Body of pancreas (tissue), 4 donors: Measurements from ENCODE around the gene LDLR. TPM values are rescaled to one million over a fixed set of nuclear protein-coding genes. Genes with fewer than 3 reads are reported as not detected.
A peak's percentile ranks its signal among the peaks of the same experiment; 100 is the strongest.
"Not testable (repeated sequence)": the region's sequence is repeated elsewhere in the genome, so short reads cannot be mapped to it uniquely, and the experiment has no call there.

Experiments
- ATAC-seq: fragments of 150-250 bp; one replicate; pipeline ENCODE4 v1.9.1; 2016
- DNase-seq, 4 donors: peaks; one replicate each; pipeline ENCODE4 v3.0.0-alpha.2; 2019
- H3K27ac ChIP-seq, 4 donors: fragments of 200-600 bp; sonication (generic); 1 replicate in 3 of 4; 2 replicates in 1 of 4; pipeline versions ENCODE4 v1.5.1 to v1.6.1; 2016 to 2019; ENCODE audit warnings: mild to moderate bottlenecking in 1 of 4, mixed read lengths in 1 of 4, moderate library complexity in 1 of 4
- H3K27me3 ChIP-seq, 2 donors: fragments of 200-600 bp; sonication (generic); one replicate each; pipeline ENCODE4 v1.6.0; 2016; ENCODE audit warnings: mild to moderate bottlenecking in 1 of 2
- H3K36me3 ChIP-seq, 2 donors: fragments of 200-600 bp; sonication (generic); replicated peaks in 1 of 2; 2 replicates each; pipeline ENCODE4 v1.5.1; 2016; ENCODE audit warnings: low read depth in 2 of 2; ENCODE audit not compliant: insufficient read depth in 1 of 2
- H3K4me1 ChIP-seq: fragments of 200-600 bp; sonication (generic); one replicate; pipeline ENCODE4 v1.6.0; 2016
- H3K4me3 ChIP-seq, 2 donors: fragments of 200-600 bp; sonication (generic); 1 replicate in 1 of 2; 2 replicates in 1 of 2; pipeline ENCODE4 v1.5.1; 2016 to 2019
- H3K9me3 ChIP-seq, 3 donors: fragments of 200-600 bp; sonication (generic); 1 replicate in 2 of 3; 2 replicates in 1 of 3; pipeline ENCODE4 v1.5.1; 2016
- POLR2A ChIP-seq, 3 donors: fragments of 450-650 bp; IDR thresholded peaks; one replicate each; pipeline ENCODE4 v1.6.1; 2016; ENCODE audit warnings: antibody characterized with exemption in 3 of 3, mild to moderate bottlenecking in 2 of 3
- WGBS, 2 donors: methylation state at CpG; one replicate each; pipeline ENCODE4 v1.1.5; 2017; 5-methylcytosine and 5-hydroxymethylcytosine counted together
- intact Hi-C: fragments of 100-400 bp; cut with DNase I; formaldehyde crosslinking; loops from one replicate; pipeline ENCODE4 v1.15.1; 2023
- total RNA-seq, 2 donors: library from RNA; depleted of rRNA; stranded (reverse); fragments of >200 nt; gene quantifications; one replicate each; pipeline ENCODE4 v1.1.0, GENCODE V29; 2016
- TF ChIP-seq, protein P1 (sequence below), 7 experiments: fragments of 450-650 bp in 4 of 7; fragments of 200-600 bp in 3 of 7; sonication (generic) in 3 of 7; IDR thresholded peaks; one replicate each; pipeline ENCODE4 v1.5.1; 2016 to 2019; ENCODE audit warnings: antibody characterized with exemption in 7 of 7

LDLR gene
- total RNA-seq, 2 donors from 2014 or later: 18.9 to 105 TPM

DNA sequence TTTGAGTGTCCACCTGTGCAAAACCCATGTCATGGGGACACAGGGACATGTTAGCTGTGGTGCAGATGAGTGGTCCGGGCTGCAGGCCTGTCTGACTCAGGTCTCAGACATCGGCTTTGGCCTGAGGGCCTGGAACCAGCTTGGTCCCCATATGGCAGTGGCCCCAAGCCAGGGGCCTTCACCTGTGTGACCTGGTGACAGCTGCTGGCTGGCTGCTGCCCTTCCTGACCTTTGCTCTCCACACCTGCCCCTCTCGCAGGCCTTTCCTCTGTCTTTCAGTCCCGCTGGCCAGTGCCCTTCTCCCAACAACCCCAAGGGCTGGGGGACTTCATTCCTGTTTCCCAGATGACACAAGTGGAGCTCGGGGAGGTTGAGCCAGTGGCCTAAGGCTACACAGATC is 22.9 kb upstream of the LDLR start:
- WGBS, 2 donors: 42 to 51% methylated on average over 5 of the region's 5 CpGs
- Histone ChIP-seq H3K27ac (no peak overlapping the region), H3K4me1 (peaks cover 7% of the 10 kb centered on the region), H3K36me3 (peaks cover 0 to 2% of the 10 kb centered on the region in 2 donors), H3K4me3 (no peak overlapping the region), H3K27me3 (no peaks in the 10 kb centered on the region), H3K9me3 (no peaks in the 10 kb centered on the region)
- intact Hi-C loops: no loop called here
- TF ChIP-seq, protein P1, sequence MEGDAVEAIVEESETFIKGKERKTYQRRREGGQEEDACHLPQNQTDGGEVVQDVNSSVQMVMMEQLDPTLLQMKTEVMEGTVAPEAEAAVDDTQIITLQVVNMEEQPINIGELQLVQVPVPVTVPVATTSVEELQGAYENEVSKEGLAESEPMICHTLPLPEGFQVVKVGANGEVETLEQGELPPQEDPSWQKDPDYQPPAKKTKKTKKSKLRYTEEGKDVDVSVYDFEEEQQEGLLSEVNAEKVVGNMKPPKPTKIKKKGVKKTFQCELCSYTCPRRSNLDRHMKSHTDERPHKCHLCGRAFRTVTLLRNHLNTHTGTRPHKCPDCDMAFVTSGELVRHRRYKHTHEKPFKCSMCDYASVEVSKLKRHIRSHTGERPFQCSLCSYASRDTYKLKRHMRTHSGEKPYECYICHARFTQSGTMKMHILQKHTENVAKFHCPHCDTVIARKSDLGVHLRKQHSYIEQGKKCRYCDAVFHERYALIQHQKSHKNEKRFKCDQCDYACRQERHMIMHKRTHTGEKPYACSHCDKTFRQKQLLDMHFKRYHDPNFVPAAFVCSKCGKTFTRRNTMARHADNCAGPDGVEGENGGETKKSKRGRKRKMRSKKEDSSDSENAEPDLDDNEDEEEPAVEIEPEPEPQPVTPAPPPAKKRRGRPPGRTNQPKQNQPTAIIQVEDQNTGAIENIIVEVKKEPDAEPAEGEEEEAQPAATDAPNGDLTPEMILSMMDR (IDR thresholded peaks at IDR 0.05): no peak
- TF ChIP-seq POLR2A (IDR thresholded peaks at IDR 0.05): no peak
- peak in 1 of 4 donors; percentile 37 for DNase-seq
- ATAC-seq: no peak

GRCh38 chr19:11067356-11068113 is 21.7 kb upstream of the LDLR start:
- intact Hi-C loops: no loop called here
- WGBS, 2 donors: 95 to 96% methylated on average over 8 of the region's 8 CpGs
- Histone ChIP-seq H3K36me3 (no peaks in the 10 kb centered on the region), H3K27ac (no peak overlapping the region), H3K27me3 (no peaks in the 10 kb centered on the region), H3K4me1 (peaks cover 7% of the 10 kb centered on the region), H3K4me3 (no peak overlapping the region), H3K9me3 (no peaks in the 10 kb centered on the region)
- DNase-seq (no peak), ATAC-seq (no peak)
- TF ChIP-seq, protein P1 (IDR thresholded peaks at IDR 0.05): no peak
- no peak for TF ChIP-seq POLR2A (IDR thresholded peaks at IDR 0.05)

DNA sequence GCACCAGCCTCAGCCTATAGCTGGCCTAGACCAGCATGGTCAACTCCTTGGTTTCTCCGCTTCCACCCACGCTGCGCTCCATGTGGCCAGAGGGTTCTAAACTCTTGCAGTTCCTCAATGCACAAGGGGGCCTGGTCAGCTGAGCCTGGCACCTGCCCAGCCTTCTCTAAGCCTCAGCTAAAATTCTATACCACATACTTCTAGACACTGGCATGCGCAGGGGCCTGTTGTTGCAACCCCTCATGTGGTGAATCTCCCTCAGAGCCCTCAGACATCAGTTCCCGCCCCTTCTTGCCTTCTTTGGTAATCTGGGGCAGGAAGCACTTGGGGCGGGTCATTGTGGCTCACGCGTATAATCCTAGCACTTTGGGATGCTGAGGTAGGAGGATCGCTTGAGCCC is 19.7 kb upstream of the LDLR start:
- TF ChIP-seq, protein P1 (IDR thresholded peaks at IDR 0.05): no peak
- TF ChIP-seq POLR2A (IDR thresholded peaks at IDR 0.05): no peak
- Histone ChIP-seq H3K36me3 (no peaks in the 10 kb centered on the region), H3K27ac (no peak overlapping the region), H3K4me3 (no peak overlapping the region), H3K27me3 (no peaks in the 10 kb centered on the region), H3K4me1 (peaks cover 7% of the 10 kb centered on the region), H3K9me3 (no peaks in the 10 kb centered on the region)
- WGBS, 2 donors: 79 to 87% methylated on average over 9 of the region's 9 CpGs
- DNase-seq (no peak), ATAC-seq (no peak)
- intact Hi-C loops: no loop called here

GRCh38 chr19:11070123-11070522 is 19.1 kb upstream of the LDLR start:
- no peak for ATAC-seq
- H3K4me1 ChIP-seq: peaks cover 7% of the 10 kb centered on the region
- DNase-seq: no peak
- no peak overlapping the region for H3K4me3 ChIP-seq
- no peaks in the 10 kb centered on the region for H3K9me3 ChIP-seq
- no peak for TF ChIP-seq POLR2A (IDR thresholded peaks at IDR 0.05)
- TF ChIP-seq, protein P1 (IDR thresholded peaks at IDR 0.05): no peak
- H3K27ac ChIP-seq: no peak overlapping the region
- intact Hi-C loops: no loop called here
- H3K27me3 ChIP-seq: no peaks in the 10 kb centered on the region
- 91 to 97% methylated on average over 4 of the region's 4 CpGs for WGBS, 2 donors
- H3K36me3 ChIP-seq: no peaks in the 10 kb centered on the region

DNA sequence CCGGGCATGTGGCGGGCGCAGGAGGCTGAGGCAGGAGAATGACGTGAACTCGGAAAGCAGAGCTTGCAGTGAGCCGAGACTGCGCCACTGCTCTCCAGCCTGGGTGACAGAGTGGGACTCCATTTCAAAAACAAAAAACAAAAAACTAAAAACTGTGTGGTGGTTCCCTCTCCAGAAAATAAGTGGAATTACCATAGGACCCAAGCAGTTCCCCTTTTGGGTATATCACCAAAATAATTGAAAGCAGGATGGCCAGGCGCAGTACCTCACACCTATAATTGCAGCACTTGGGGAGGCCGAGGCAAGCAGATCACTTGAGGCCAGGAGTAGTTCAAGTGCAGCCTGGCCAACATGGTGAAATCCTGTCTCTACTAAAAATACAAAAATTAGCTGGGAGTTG is 15.7 kb upstream of the LDLR start:
- no peak for TF ChIP-seq POLR2A (IDR thresholded peaks at IDR 0.05)
- TF ChIP-seq, protein P1 (IDR thresholded peaks at IDR 0.05): no peak
- 90 to 96% methylated on average over 9 of the region's 9 CpGs for WGBS, 2 donors
- H3K4me1 ChIP-seq: peaks cover 9% of the 10 kb centered on the region
- ATAC-seq (no peak), DNase-seq (no peak)
- H3K36me3 ChIP-seq: no peaks in the 10 kb centered on the region
- H3K4me3 ChIP-seq: no peak overlapping the region
- intact Hi-C loops: no loop called here
- no peak overlapping the region for H3K27ac ChIP-seq
- no peaks in the 10 kb centered on the region for H3K9me3 ChIP-seq
- H3K27me3 ChIP-seq: no peaks in the 10 kb centered on the region

DNA sequence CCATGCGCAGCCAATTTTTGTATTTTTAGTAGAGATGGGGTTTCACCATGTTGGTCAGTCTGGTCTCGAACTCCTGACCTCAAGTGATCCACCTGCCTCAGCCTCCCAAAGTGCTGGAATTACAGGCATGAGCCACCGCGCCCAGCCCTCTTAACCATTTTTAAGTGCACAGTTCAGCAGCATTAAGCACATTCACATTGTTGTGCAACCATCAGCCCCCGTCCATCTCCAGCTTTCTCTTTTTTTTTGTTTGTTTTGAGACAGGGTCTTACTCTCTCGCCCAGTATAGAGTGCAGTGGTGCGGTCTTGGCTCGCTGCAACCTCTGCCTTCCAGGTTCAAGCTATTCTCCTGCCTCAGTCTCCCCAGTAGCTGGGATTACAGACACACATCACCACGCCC is 12.5 kb upstream of the LDLR start:
- H3K4me3 ChIP-seq, H3K27ac ChIP-seq, H3K27me3 ChIP-seq, H3K9me3 ChIP-seq, ATAC-seq, H3K4me1 ChIP-seq, DNase-seq, H3K36me3 ChIP-seq, intact Hi-C loops: not testable (repeated sequence)
- WGBS, 2 donors: 96% methylated on average over 9 of the region's 9 CpGs
